Omental fat pad (tissue), 4 donors: ENCODE measurements around the gene PNKD. TPM values are rescaled to one million over a fixed set of nuclear protein-coding genes. Genes with fewer than 3 reads are reported as not detected.

ENCODE experiments used
- ATAC-seq: fragments of 150-250 bp; one replicate; pipeline ENCODE4 v1.9.1; 2016; ENCODE audit warnings: mild to moderate bottlenecking, moderate library complexity; ENCODE audit not compliant: low FRiP score
- DNase-seq: peaks from one replicate; pipeline ENCODE4 v3.0.0-alpha.2; 2019; ENCODE audit warnings: low spot score
- CTCF ChIP-seq, 3 donors: fragments of 450-650 bp; IDR thresholded peaks; one replicate each; pipeline ENCODE4 v1.5.1; 2016 to 2017; ENCODE audit warnings: antibody characterized with exemption in 3 of 3, mild to moderate bottlenecking in 3 of 3, moderate library complexity in 2 of 3
- total RNA-seq, 4 donors: library from RNA; depleted of rRNA; stranded (reverse); fragments of >200 nt; gene quantifications; one replicate each; pipeline ENCODE4 v1.1.0, GENCODE V29; 2016

Gene PNKD
- total RNA-seq, 4 donors from 2014 or later, result 25.5 to 38.0 (median 31.3) TPM

GRCh38 chr2:218329027-218329825, 58.9 kb downstream of the PNKD start:
- DNase-seq, result no peak
- ATAC-seq, result no peak
- TF ChIP-seq CTCF (IDR thresholded peaks at IDR 0.05), result no peak

- no peak for TF ChIP-seq CTCF (IDR thresholded peaks at IDR 0.05)
- DNase-seq, result no peak
- ATAC-seq, result no peak
These were observed 59.7 kb downstream of the PNKD start for GRCh38 chr2:218329826-218330593.

- no peak for ATAC-seq
- TF ChIP-seq CTCF (IDR thresholded peaks at IDR 0.05), result no peak
- no peak for DNase-seq
These were observed 61.4 kb downstream of the PNKD start for GRCh38 chr2:218331745-218332144.

- no peak for TF ChIP-seq CTCF (IDR thresholded peaks at IDR 0.05)
- ATAC-seq (no peak), DNase-seq (no peak)
These were observed 62.0 kb downstream of the PNKD start for GRCh38 chr2:218332288-218332687.

- DNase-seq (no peak), ATAC-seq (peak; percentile 39)
- no peak for TF ChIP-seq CTCF (IDR thresholded peaks at IDR 0.05)
These were observed 62.8 kb downstream of the PNKD start for GRCh38 chr2:218332920-218333645.

- TF ChIP-seq CTCF (IDR thresholded peaks at IDR 0.05), result no peak
- ATAC-seq, result no peak
- DNase-seq, result no peak
These were observed 64.2 kb downstream of the PNKD start for GRCh38 chr2:218334531-218334930.
